Measurements from ENCODE around the gene NKAPD1. TPM values are rescaled to one million over a fixed set of nuclear protein-coding genes. Genes with fewer than 3 reads are reported as not detected.
A peak's percentile ranks its signal among the peaks of the same experiment; 100 is the strongest.
"Not testable (repeated sequence)": the region's sequence is repeated elsewhere in the genome, so short reads cannot be mapped to it uniquely, and the experiment has no call there.

Gene NKAPD1
- total RNA-seq, 2 experiments from 2014 or later, result 20.8 to 22.6 TPM

- intact Hi-C loops (cut with micrococcal nuclease), result loop anchor here (10.0 kb wide), 1 partner anchor 212 kb away; the partner anchor contains the start of genes ALG9, CFAP68 and FDXACB1
- CTCF ChIA-PET, result interaction anchor here (0.7 to 1.5 kb wide), 6 partner anchors 8 to 159 kb away, joined by 3 to 5 read pairs (median 3); no protein-coding TSS in a partner anchor
- H3K27ac Mint-ChIP-seq, result peak within 1 kb of the TSS; percentile 94
- no peaks in the 10 kb centered on the region for H3K9me3 Mint-ChIP-seq
- H3K27me3 Mint-ChIP-seq, result no peaks in the 10 kb centered on the region
- ATAC-seq (peak; percentile 87), DNase-seq (peak; percentile 94)
- POLR2A ChIA-PET, result interaction anchor here (0.6 to 1.7 kb wide), 6 partner anchors 9 to 151 kb away, joined by 3 to 5 read pairs (median 4); no protein-coding TSS in a partner anchor
- H3K4me1 Mint-ChIP-seq (ENCODE audit: low read depth), result peaks cover 60% of the 10 kb centered on the region
- H3K36me3 Mint-ChIP-seq (ENCODE audit: low read depth), result peaks cover 74% of the 10 kb centered on the region
- H3K4me3 Mint-ChIP-seq, result peak within 1 kb of the TSS; percentile 93
- TF ChIP-seq CTCF (IDR thresholded peaks at IDR 0.05), result no peak
These were observed 12.5 kb downstream of the NKAPD1 start, which contains the start of the genes SDHD and TIMM8B for GRCh38 chr11:112086422-112087191. TSS of gene SDHD (plus strand) at chr11:112086873. CDS start at chr11:112086908, 35 bp downstream. TSS of gene TIMM8B (minus strand) at chr11:112086756. CDS start at chr11:112086723, 33 bp downstream.

- ATAC-seq (no peak), DNase-seq (peak; percentile 3)
- Mint-ChIP-seq H3K4me3 (peak overlapping the region; percentile 93), H3K27ac (peak overlapping the region; percentile 94), H3K9me3 (no peaks in the 10 kb centered on the region), H3K27me3 (no peaks in the 10 kb centered on the region), H3K4me1 (ENCODE audit: low read depth) (peaks cover 58% of the 10 kb centered on the region), H3K36me3 (ENCODE audit: low read depth) (peaks cover 75% of the 10 kb centered on the region)
- intact Hi-C loops (cut with micrococcal nuclease), result loop anchor here (10.0 kb wide), 1 partner anchor 212 kb away; the partner anchor contains the start of genes ALG9, CFAP68 and FDXACB1
- ChIA-PET CTCF (interaction anchor here (0.7 to 1.5 kb wide), 7 partner anchors 9 to 160 kb away, joined by 3 to 5 read pairs (median 3); no protein-coding TSS in a partner anchor), POLR2A (interaction anchor here (1.0 to 1.7 kb wide), 4 partner anchors 9 to 156 kb away, joined by 3 to 5 read pairs (median 4); no protein-coding TSS in a partner anchor)
- no peak for TF ChIP-seq CTCF (IDR thresholded peaks at IDR 0.05)
These were observed 13.1 kb downstream of the NKAPD1 start for GRCh38 chr11:112087212-112087611.

- intact Hi-C loops (cut with micrococcal nuclease); H3K27ac Mint-ChIP-seq; H3K27me3 Mint-ChIP-seq; H3K9me3 Mint-ChIP-seq; H3K4me3 Mint-ChIP-seq; DNase-seq; CTCF ChIA-PET; H3K4me1 Mint-ChIP-seq (ENCODE audit: low read depth); ATAC-seq: not testable (repeated sequence)
- peaks cover 35% of the 10 kb centered on the region for H3K36me3 Mint-ChIP-seq (ENCODE audit: low read depth)
- POLR2A ChIA-PET, result interaction anchor here (1.2 kb wide), 1 partner anchor 9 kb away, joined by 3 read pairs; the partner anchor contains the start of genes SDHD and TIMM8B
These were observed 21.2 kb downstream of the NKAPD1 start for GRCh38 chr11:112095302-112095701.

- TF ChIP-seq CTCF (IDR thresholded peaks at IDR 0.05), result no peak
- Mint-ChIP-seq H3K4me1 (ENCODE audit: low read depth) (peaks cover 2% of the 10 kb centered on the region), H3K9me3 (no peaks in the 10 kb centered on the region), H3K27me3 (no peaks in the 10 kb centered on the region), H3K27ac (no peak overlapping the region), H3K36me3 (ENCODE audit: low read depth) (peaks cover 29% of the 10 kb centered on the region), H3K4me3 (no peak overlapping the region)
- DNase-seq, result no peak
- POLR2A ChIA-PET, result interaction anchor here (1.2 kb wide), 1 partner anchor 10 kb away, joined by 3 read pairs; the partner anchor contains the start of genes SDHD and TIMM8B
- CTCF ChIA-PET, result interaction anchor here (1.5 kb wide), 1 partner anchor 17 kb away, joined by 14 read pairs; no protein-coding TSS in a partner anchor
- ATAC-seq, result no peak
- intact Hi-C loops (cut with micrococcal nuclease), result no loop called here
These were observed 22.1 kb downstream of the NKAPD1 start for GRCh38 chr11:112096194-112096593.

GRCh38 chr11:112097734-112098528, 23.8 kb downstream of the NKAPD1 start:
- Mint-ChIP-seq H3K4me1 (ENCODE audit: low read depth) (no peaks in the 10 kb centered on the region), H3K4me3 (no peak overlapping the region), H3K27me3 (no peaks in the 10 kb centered on the region), H3K36me3 (ENCODE audit: low read depth) (peaks cover 18% of the 10 kb centered on the region), H3K27ac (no peak overlapping the region), H3K9me3 (no peaks in the 10 kb centered on the region)
- ChIA-PET CTCF (interaction anchor here (1.5 to 2.9 kb wide), 2 partner anchors 16 kb away, joined by 14 read pairs; no protein-coding TSS in a partner anchor), POLR2A (no interaction called here)
- ATAC-seq, result no peak
- no peak for DNase-seq
- TF ChIP-seq CTCF (IDR thresholded peaks at IDR 0.05), result no peak
- intact Hi-C loops (cut with micrococcal nuclease), result no loop called here

Measured in activated CD8-positive, alpha-beta T cell treated with anti-CD3 and anti-CD28 coated beads for 36 hours (primary cell).